Vagina (tissue), 2 donors: ENCODE data around the gene ALOX12B. TPM values are rescaled to one million over a fixed set of nuclear protein-coding genes. Genes with fewer than 3 reads are reported as not detected.
A peak's percentile ranks its signal among the peaks of the same experiment; 100 is the strongest.

Experiments used
- DNase-seq, 2 donors: peaks; one replicate each; pipeline ENCODE4 v3.0.0-alpha.2; 2017; ENCODE audit errors: extremely low spot score in 2 of 2
- H3K27ac ChIP-seq: fragments of 200-600 bp; sonication (generic); one replicate; pipeline ENCODE4 v1.5.1; 2019
- H3K27me3 ChIP-seq: fragments of 200-600 bp; sonication (generic); one replicate; pipeline ENCODE4 v1.5.1; 2019
- H3K36me3 ChIP-seq, 2 donors: fragments of 200-600 bp; sonication (generic); one replicate each; pipeline ENCODE4 v1.5.1; 2017 to 2019
- H3K4me1 ChIP-seq: fragments of 200-600 bp; sonication (generic); one replicate; pipeline ENCODE4 v1.5.1; 2019
- H3K4me3 ChIP-seq, 2 donors: fragments of 200-600 bp; sonication (generic); 1 replicate in 1 of 2; 2 replicates in 1 of 2; pipeline ENCODE4 v1.5.1; 2016 to 2019
- H3K9me3 ChIP-seq: fragments of 200-600 bp; sonication (generic); one replicate; pipeline ENCODE4 v1.5.1; 2019
- CTCF ChIP-seq, 3 experiments: fragments of 450-650 bp in 2 of 3; fragments of 200-600 bp in 1 of 3; sonication (generic) in 1 of 3; IDR thresholded peaks; one replicate each; pipeline ENCODE4 v1.5.1; 2017 to 2019; ENCODE audit warnings: antibody characterized with exemption in 3 of 3, mild to moderate bottlenecking in 2 of 3, moderate library complexity in 2 of 3
- POLR2A ChIP-seq, 2 donors: fragments of 450-650 bp; IDR thresholded peaks; one replicate each; pipeline ENCODE4 v1.6.1; 2017; ENCODE audit warnings: antibody characterized with exemption in 2 of 2, mild to moderate bottlenecking in 2 of 2, moderate library complexity in 2 of 2
- POLR2AphosphoS5 ChIP-seq, 2 donors: sonication (generic); formaldehyde crosslinking; IDR thresholded peaks; one replicate each; pipeline ENCODE4 v1.9.0; 2017; ENCODE audit warnings: antibody characterized with exemption in 2 of 2, mild to moderate bottlenecking in 2 of 2, low read depth in 1 of 2; ENCODE audit not compliant: insufficient read depth in 1 of 2
- intact Hi-C: fragments of 100-400 bp; cut with DNase I; formaldehyde crosslinking; loops from one replicate; pipeline ENCODE4 v1.15.1; 2023
- total RNA-seq: library from RNA; depleted of rRNA; stranded (reverse); fragments of >200 nt; gene quantifications from one replicate; pipeline ENCODE4 v1.2.3, GENCODE V29; 2016

Gene ALOX12B
- total RNA-seq, 1 donor from 2014 or later, result 15.0 TPM

GRCh38 chr17:8121681-8122421 is 34.3 kb upstream of the ALOX12B start:
- Histone ChIP-seq H3K36me3 (no peaks in the 10 kb centered on the region), H3K27ac (peak overlapping the region; percentile 98), H3K27me3 (no peaks in the 10 kb centered on the region), H3K4me3 (peak overlapping the region; percentile 50 to 76), H3K4me1 (peaks cover 75% of the 10 kb centered on the region), H3K9me3 (no peaks in the 10 kb centered on the region)
- TF ChIP-seq CTCF (IDR thresholded peaks at IDR 0.05), result peak in 1 of 3 experiments; percentile 5
- TF ChIP-seq POLR2AphosphoS5 (IDR thresholded peaks at IDR 0.05; ENCODE audit: insufficient read depth in 1 of 2, low read depth in 1 of 2), result no peak
- no peak for TF ChIP-seq POLR2A (IDR thresholded peaks at IDR 0.05)
- no peak for DNase-seq
- intact Hi-C loops, result loop anchor here (2.0 to 5.0 kb wide), 2 partner anchors 65 to 100 kb away; no protein-coding TSS in a partner anchor

- Histone ChIP-seq H3K36me3 (no peaks in the 10 kb centered on the region), H3K4me1 (peaks cover 73% of the 10 kb centered on the region), H3K9me3 (no peaks in the 10 kb centered on the region), H3K4me3 (peak overlapping the region; percentile 50 to 76), H3K27ac (peak overlapping the region; percentile 98), H3K27me3 (no peaks in the 10 kb centered on the region)
- TF ChIP-seq POLR2A (IDR thresholded peaks at IDR 0.05) (no peak), CTCF (IDR thresholded peaks at IDR 0.05) (no peak)
- DNase-seq, result no peak
- intact Hi-C loops, result loop anchor here (2.0 to 5.0 kb wide), 2 partner anchors 65 to 101 kb away; no protein-coding TSS in a partner anchor
Observed at GRCh38 chr17:8121407-8121680, 33.8 kb upstream of the ALOX12B start.

GRCh38 chr17:8120520-8121406 is 33.2 kb upstream of the ALOX12B start:
- peak in 1 of 2 donors; percentile 92 for DNase-seq
- Histone ChIP-seq H3K36me3 (no peaks in the 10 kb centered on the region), H3K27me3 (no peaks in the 10 kb centered on the region), H3K4me3 (peak overlapping the region; percentile 50 to 76), H3K9me3 (no peaks in the 10 kb centered on the region), H3K27ac (peak overlapping the region; percentile 98), H3K4me1 (peaks cover 73% of the 10 kb centered on the region)
- intact Hi-C loops, result loop anchor here (2.0 to 5.0 kb wide), 2 partner anchors 66 to 102 kb away; no protein-coding TSS in a partner anchor
- TF ChIP-seq POLR2AphosphoS5 (IDR thresholded peaks at IDR 0.05; ENCODE audit: insufficient read depth in 1 of 2, low read depth in 1 of 2) (peak in 1 of 2 donors; percentile 11), POLR2A (IDR thresholded peaks at IDR 0.05) (no peak), CTCF (IDR thresholded peaks at IDR 0.05) (peak in 1 of 3 experiments; percentile 19)

GRCh38 chr17:8119581-8120519 is 32.3 kb upstream of the ALOX12B start:
- peaks cover 66% of the 10 kb centered on the region for H3K4me1 ChIP-seq
- H3K9me3 ChIP-seq, result no peaks in the 10 kb centered on the region
- H3K36me3 ChIP-seq, result no peaks in the 10 kb centered on the region
- H3K27me3 ChIP-seq, result no peaks in the 10 kb centered on the region
- H3K4me3 ChIP-seq, result peak overlapping the region; percentile 50 to 76
- DNase-seq, result no peak
- TF ChIP-seq POLR2A (IDR thresholded peaks at IDR 0.05), result no peak
- TF ChIP-seq POLR2AphosphoS5 (IDR thresholded peaks at IDR 0.05; ENCODE audit: insufficient read depth in 1 of 2, low read depth in 1 of 2), result peak in 1 of 2 donors; percentile 85
- intact Hi-C loops, result loop anchor here (2.0 to 5.0 kb wide), 2 partner anchors 67 to 102 kb away; no protein-coding TSS in a partner anchor
- H3K27ac ChIP-seq, result peak overlapping the region; percentile 98
